H1 (cell line): ENCODE data around the gene DTD1. TPM values are rescaled to one million over a fixed set of nuclear protein-coding genes. Genes with fewer than 3 reads are reported as not detected.

ENCODE experiments used
- CTCF ChIA-PET: fragments of 300-600 bp; sonication (Branson Sonifier 250); formaldehyde crosslinking; loops from one replicate; lab custom pipeline; 2021; ENCODE audit not compliant: partially characterized antibody; lab: Charles Lee
- POLR2A ChIA-PET: fragments of 300-600 bp; sonication (Branson Sonifier 250); formaldehyde crosslinking; loops from one replicate; lab custom pipeline; 2021; ENCODE audit warnings: inconsistent platforms; ENCODE audit not compliant: partially characterized antibody; lab: Charles Lee
- DNase-seq, 2 experiments: peaks; one replicate each; pipeline versions ENCODE4 v3.0.0 to v3.0.0-alpha.2; 2010 to 2022; ENCODE audit warnings: low spot score in 2 of 2, low read depth in 1 of 2, mixed read lengths in 1 of 2
- FAIRE-seq: peaks from 2 replicates; lab custom pipeline; 2011; peaks lifted over from hg19 to GRCh38; lab: Jason Lieb, UNC
- H2AFZ ChIP-seq: 2 replicates; pipeline ENCODE4 v1.8.1; 2012; ENCODE audit warnings: low read length, inconsistent platforms
- H2AK5ac ChIP-seq: 2 replicates; pipeline ENCODE4 v1.6.1; 2013; ENCODE audit warnings: low read depth, low read length
- H2BK120ac ChIP-seq: replicated peaks from 2 replicates; pipeline ENCODE3; 2013; ENCODE audit warnings: low read depth, low read length, inconsistent platforms
- H2BK12ac ChIP-seq: 2 replicates; pipeline ENCODE4 v1.6.1; 2013; ENCODE audit warnings: low read depth, low read length
- H2BK15ac ChIP-seq: 2 replicates; pipeline ENCODE4 v1.6.1; 2013; ENCODE audit warnings: low read length
- H2BK20ac ChIP-seq: 2 replicates; pipeline ENCODE4 v1.6.1; 2013; ENCODE audit warnings: low read length
- H2BK5ac ChIP-seq: 2 replicates; pipeline ENCODE4 v1.6.1; 2013; ENCODE audit warnings: low read depth, low read length
- H3K14ac ChIP-seq: 2 replicates; pipeline ENCODE4 v1.6.1; 2013; ENCODE audit warnings: inconsistent platforms; ENCODE audit not compliant: insufficient read length
- H3K18ac ChIP-seq: 2 replicates; pipeline ENCODE4 v1.6.1; 2013; ENCODE audit warnings: low read length; ENCODE audit errors: extremely low read depth
- H3K23ac ChIP-seq: 2 replicates; pipeline ENCODE4 v1.6.1; 2013; ENCODE audit warnings: inconsistent platforms; ENCODE audit not compliant: insufficient read length
- H3K23me2 ChIP-seq: 2 replicates; pipeline ENCODE4 v1.6.1; 2013; ENCODE audit warnings: low read depth, low read length
- H3K27ac ChIP-seq: 2 replicates; pipeline ENCODE4 v1.6.1; 2011; ENCODE audit warnings: low read depth, low read length, inconsistent platforms
- H3K27me3 ChIP-seq, 4 experiments: replicated peaks in 1 of 4; 1 replicate in 1 of 4; 2 replicates in 3 of 4; pipeline versions ENCODE4 v1.6.1 to v1.8.1; 2011 to 2013; ENCODE audit warnings: low read length in 3 of 4, mild to moderate bottlenecking in 3 of 4, inconsistent platforms in 2 of 4, mixed read lengths in 2 of 4, moderate library complexity in 1 of 4; ENCODE audit not compliant: control insufficient read depth in 3 of 4, insufficient read depth in 3 of 4; ENCODE audit errors: extremely low read depth in 1 of 4
- H3K36me3 ChIP-seq, 4 experiments: 2 replicates each; pipeline versions ENCODE4 v1.6.1 to v1.8.1; 2011 to 2013; ENCODE audit warnings: mild to moderate bottlenecking in 4 of 4, low read length in 3 of 4, moderate library complexity in 2 of 4, control low read depth in 1 of 4, inconsistent platforms in 1 of 4; ENCODE audit not compliant: insufficient read depth in 4 of 4, control insufficient read depth in 2 of 4
- H3K4ac ChIP-seq: replicated peaks from 2 replicates; pipeline ENCODE3; 2013; ENCODE audit warnings: low read length, low read depth, mixed read lengths, inconsistent platforms; ENCODE audit not compliant: insufficient read length
- H3K4me1 ChIP-seq, 4 experiments: replicated peaks in 1 of 4; 1 replicate in 1 of 4; 2 replicates in 3 of 4; pipeline versions ENCODE4 v1.6.1 to v1.8.1; 2011 to 2013; ENCODE audit warnings: low read length in 3 of 4, inconsistent platforms in 2 of 4, mixed read lengths in 1 of 4; ENCODE audit not compliant: insufficient read depth in 4 of 4, control insufficient read depth in 3 of 4
- H3K4me2 ChIP-seq, 2 experiments: 2 replicates each; pipeline versions ENCODE4 v1.6.1 to v1.8.1; 2011 to 2013; ENCODE audit warnings: low read depth in 2 of 2, low read length in 2 of 2, control low read depth in 1 of 2, inconsistent platforms in 1 of 2, mild to moderate bottlenecking in 1 of 2; ENCODE audit not compliant: insufficient read depth in 1 of 2
- H3K4me3 ChIP-seq, 4 experiments: fragments of 200-600, 300-600 bp in 1 of 4; sonication (generic), shearing (Covaris generic), sonication (Bioruptor Twin) in 1 of 4; 2 replicates each; pipeline versions ENCODE4 v1.5.1 to v1.8.1; 2011 to 2016; ENCODE audit warnings: low read length in 4 of 4, low read depth in 3 of 4, control low read depth in 2 of 4, inconsistent platforms in 2 of 4, mild to moderate bottlenecking in 2 of 4, mixed read lengths in 1 of 4, moderate library complexity in 1 of 4; ENCODE audit not compliant: insufficient read depth in 2 of 4; ENCODE audit errors: extremely low read depth in 1 of 4
- H3K56ac ChIP-seq: replicated peaks from 2 replicates; pipeline ENCODE3; 2013; ENCODE audit warnings: low read depth, mild to moderate bottlenecking, mixed read lengths, low read length, inconsistent platforms; ENCODE audit not compliant: insufficient read length
- H3K79me1 ChIP-seq: 2 replicates; pipeline ENCODE4 v1.6.1; 2013; ENCODE audit warnings: low read depth, low read length, control low read depth
- H3K79me2 ChIP-seq, 2 experiments: 2 replicates each; pipeline versions ENCODE4 v1.6.1 to v1.8.1; 2012 to 2013; ENCODE audit warnings: low read length in 2 of 2, mild to moderate bottlenecking in 2 of 2, inconsistent platforms in 1 of 2; ENCODE audit not compliant: insufficient read depth in 2 of 2, control insufficient read depth in 1 of 2
- H3K9ac ChIP-seq, 4 experiments: replicated peaks in 1 of 4; 1 replicate in 1 of 4; 2 replicates in 3 of 4; pipeline versions ENCODE4 v1.6.1 to v1.8.1; 2011 to 2013; ENCODE audit warnings: low read depth in 3 of 4, low read length in 3 of 4, control low read depth in 2 of 4, mild to moderate bottlenecking in 2 of 4, moderate library complexity in 2 of 4, inconsistent platforms in 1 of 4; ENCODE audit errors: extremely low read depth in 1 of 4
- H3K9me3 ChIP-seq, 2 experiments: 2 replicates each; pipeline versions ENCODE4 v1.6.1 to v1.8.1; 2012 to 2013; ENCODE audit warnings: mild to moderate bottlenecking in 2 of 2, moderate library complexity in 2 of 2, control low read depth in 1 of 2, inconsistent platforms in 1 of 2, low read depth in 1 of 2, low read length in 1 of 2, mixed read lengths in 1 of 2; ENCODE audit not compliant: insufficient read depth in 2 of 2
- H4K20me1 ChIP-seq, 2 experiments: replicated peaks in 1 of 2; 2 replicates each; pipeline versions ENCODE3 to v1.8.1; 2011 to 2013; ENCODE audit warnings: inconsistent platforms in 2 of 2, low read length in 2 of 2, mild to moderate bottlenecking in 1 of 2; ENCODE audit not compliant: insufficient read depth in 2 of 2, control insufficient read depth in 1 of 2
- H4K5ac ChIP-seq: 2 replicates; pipeline ENCODE4 v1.6.1; 2013; ENCODE audit warnings: low read length, low read depth, mixed read lengths, inconsistent platforms; ENCODE audit not compliant: insufficient read length
- H4K8ac ChIP-seq: 2 replicates; pipeline ENCODE4 v1.8.0; 2013; ENCODE audit warnings: mild to moderate bottlenecking, moderate library complexity, low read length, inconsistent platforms; ENCODE audit not compliant: insufficient read depth; ENCODE audit errors: extremely low read depth
- H4K91ac ChIP-seq: replicated peaks from 2 replicates; pipeline ENCODE3; 2013; ENCODE audit warnings: low read length, mixed read lengths, inconsistent platforms; ENCODE audit not compliant: insufficient read length
- CEBPB ChIP-seq: IDR thresholded peaks from 2 replicates; pipeline ENCODE4 v1.6.1; 2012; ENCODE audit warnings: low read depth, low read length
- CHD2 ChIP-seq: IDR thresholded peaks from 2 replicates; pipeline ENCODE4 v1.6.1; 2012; ENCODE audit warnings: low read length, improper control_type of control experiment
- POU5F1 ChIP-seq: IDR thresholded peaks from 2 replicates; pipeline ENCODE4 v1.6.1; 2011; ENCODE audit warnings: low read depth, mild to moderate bottlenecking, low read length, moderate library complexity
- RNF2 ChIP-seq: fragments of 200-900, 300-1000 bp; sonication (generic); IDR thresholded peaks from 2 replicates; pipeline ENCODE4 v1.7.1; 2016; ENCODE audit warnings: borderline replicate concordance, low read depth, mild to moderate bottlenecking, antibody characterized with exemption, low read length; ENCODE audit not compliant: poor library complexity, severe bottlenecking; ENCODE audit errors: missing control alignments
- SIRT6 ChIP-seq: IDR thresholded peaks from one replicate; pipeline ENCODE4 v1.7.1; 2012; ENCODE audit warnings: low read length, inconsistent platforms
- SIX5 ChIP-seq: IDR thresholded peaks from 2 replicates; pipeline ENCODE4 v1.6.1; 2011; ENCODE audit warnings: mild to moderate bottlenecking, low read depth, low read length
- SP2 ChIP-seq: IDR thresholded peaks from 2 replicates; pipeline ENCODE4 v1.6.1; 2012; ENCODE audit warnings: mild to moderate bottlenecking, low read length, inconsistent platforms
- TCF12 ChIP-seq: IDR thresholded peaks from 2 replicates; pipeline ENCODE4 v1.6.1; 2011; ENCODE audit warnings: low read depth, mild to moderate bottlenecking, low read length
- WGBS, 2 experiments: shearing (Covaris generic) in 1 of 2; methylation state at CpG; one replicate each; pipeline versions ENCODE4 v1.1.6 to v1.1.7; 2013 to 2015; ENCODE audit warnings: low lambda C conversion rate in 2 of 2, mixed read lengths in 2 of 2, inconsistent platforms in 1 of 2, low coverage in 1 of 2, missing lambda C conversion rate in 1 of 2; ENCODE audit not compliant: insufficient replicate concordance in 2 of 2, insufficient coverage in 1 of 2, insufficient read length in 1 of 2; ENCODE audit errors: extremely low coverage in 1 of 2, missing lambda C conversion rate in 1 of 2; 5-methylcytosine and 5-hydroxymethylcytosine counted together
- polyA plus RNA-seq, 7 experiments: library from polyadenylated mRNA; depleted of rRNA in 3 of 7; stranded (reverse) in 5 of 7; unstranded in 2 of 7; fragments of >200 nt in 5 of 7; fragments of 200-250 nt in 2 of 7; gene quantifications; 1 replicate in 5 of 7; 2 replicates in 1 of 7; 4 replicates in 1 of 7; pipeline versions ENCODE4 v1.2.1 to v1.2.3, GENCODE V29; 2011 to 2013; ENCODE audit warnings: missing spikeins in 2 of 7, mixed read lengths in 2 of 7
- total RNA-seq: library from RNA; stranded (reverse); fragmentation: NEBNext Ultra II Directional; extraction: Animal tissue kit (Norgen Biotek cat#: 25700); gene quantifications from 2 replicates; pipeline ENCODE4 v1.2.1, GENCODE V29; 2021
- TF ChIP-seq, protein P1 (sequence below), 3 experiments: IDR thresholded peaks; 1 replicate in 2 of 3; 2 replicates in 1 of 3; pipeline versions ENCODE4 v1.5.1 to v1.6.1; 2011; ENCODE audit warnings: low read length in 3 of 3, mild to moderate bottlenecking in 3 of 3, inconsistent platforms in 2 of 3, low read depth in 1 of 3, moderate library complexity in 1 of 3; ENCODE audit not compliant: insufficient read depth in 1 of 3; ENCODE audit errors: control extremely low read depth in 1 of 3

Gene DTD1
- total and polyA plus RNA-seq, 2 of the 8 experiments (the other 6 are each of a cell fraction or from before 2014, with no cell fraction given) = 49.7 to 66.6 TPM

DNA sequence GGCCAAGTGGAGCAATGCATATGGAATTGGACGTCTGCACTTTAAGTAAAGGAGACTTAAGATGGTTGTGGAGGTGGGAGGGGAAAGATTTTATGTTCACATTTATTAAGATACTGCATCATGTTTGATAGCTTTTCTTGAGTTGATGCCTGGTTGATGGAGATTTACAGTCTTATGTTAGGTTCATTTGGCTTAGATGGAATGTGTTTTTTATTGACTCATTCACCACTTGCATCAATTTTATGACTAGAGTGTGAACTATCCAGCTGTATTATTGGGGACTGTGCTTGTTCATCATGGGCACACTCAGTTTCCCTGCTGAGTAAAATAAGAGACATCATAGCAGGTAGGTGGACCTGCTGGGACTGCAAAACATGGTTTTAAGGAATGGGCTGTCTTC lies 134.5 kb downstream of the DTD1 start:
- H3K27me3 ChIP-seq = no peaks in the 10 kb centered on the region
- ChIA-PET POLR2A (no interaction called here), CTCF (no interaction called here)
- no peak overlapping the region for H3K9ac ChIP-seq
- no peak overlapping the region for H2BK20ac ChIP-seq
- no peak overlapping the region for H4K8ac ChIP-seq
- FAIRE-seq = no peak
- H3K4ac ChIP-seq = no peak overlapping the region
- H4K91ac ChIP-seq = no peak overlapping the region
- no peak overlapping the region for H3K4me3 ChIP-seq
- DNase-seq = no peak
- H4K5ac ChIP-seq = no peak overlapping the region
- no peaks in the 10 kb centered on the region for H3K79me2 ChIP-seq
- no peak overlapping the region for H2AK5ac ChIP-seq
- H3K36me3 ChIP-seq = peaks cover 0 to 3% (median 0%) of the 10 kb centered on the region in 4 experiments; a peak in 1 of 8 replicates
- H3K27ac ChIP-seq = no peak overlapping the region
- peaks cover 0 to 3% (median 0%) of the 10 kb centered on the region in 4 experiments; a peak in 1 of 7 replicates for H3K4me1 ChIP-seq
- no peak overlapping the region for H2BK15ac ChIP-seq
- no peak overlapping the region for H3K23ac ChIP-seq
- H4K20me1 ChIP-seq = peaks cover 0 to under 1% of the 10 kb centered on the region in 2 experiments
- no peak for TF ChIP-seq TCF12
- TF ChIP-seq, protein P1, sequence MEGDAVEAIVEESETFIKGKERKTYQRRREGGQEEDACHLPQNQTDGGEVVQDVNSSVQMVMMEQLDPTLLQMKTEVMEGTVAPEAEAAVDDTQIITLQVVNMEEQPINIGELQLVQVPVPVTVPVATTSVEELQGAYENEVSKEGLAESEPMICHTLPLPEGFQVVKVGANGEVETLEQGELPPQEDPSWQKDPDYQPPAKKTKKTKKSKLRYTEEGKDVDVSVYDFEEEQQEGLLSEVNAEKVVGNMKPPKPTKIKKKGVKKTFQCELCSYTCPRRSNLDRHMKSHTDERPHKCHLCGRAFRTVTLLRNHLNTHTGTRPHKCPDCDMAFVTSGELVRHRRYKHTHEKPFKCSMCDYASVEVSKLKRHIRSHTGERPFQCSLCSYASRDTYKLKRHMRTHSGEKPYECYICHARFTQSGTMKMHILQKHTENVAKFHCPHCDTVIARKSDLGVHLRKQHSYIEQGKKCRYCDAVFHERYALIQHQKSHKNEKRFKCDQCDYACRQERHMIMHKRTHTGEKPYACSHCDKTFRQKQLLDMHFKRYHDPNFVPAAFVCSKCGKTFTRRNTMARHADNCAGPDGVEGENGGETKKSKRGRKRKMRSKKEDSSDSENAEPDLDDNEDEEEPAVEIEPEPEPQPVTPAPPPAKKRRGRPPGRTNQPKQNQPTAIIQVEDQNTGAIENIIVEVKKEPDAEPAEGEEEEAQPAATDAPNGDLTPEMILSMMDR (IDR thresholded peaks at IDR 0.05; ENCODE audit: control extremely low read depth in 1 of 3, insufficient read depth in 1 of 3, low read depth in 1 of 3, low read length in 3 of 3) = no peak
- no peak for TF ChIP-seq SP2
- no peak for TF ChIP-seq CHD2
- TF ChIP-seq SIRT6 = no peak
- no peak for TF ChIP-seq SIX5
- TF ChIP-seq CEBPB = no peak
- no peak for TF ChIP-seq POU5F1
- TF ChIP-seq RNF2 = no peak
- peaks cover 3% of the 10 kb centered on the region; the same call in 1 of the 2 replicates for H3K79me1 ChIP-seq
- no peaks in the 10 kb centered on the region for H3K23me2 ChIP-seq
- H3K9me3 ChIP-seq = no peaks in the 10 kb centered on the region
- H3K14ac ChIP-seq = no peak overlapping the region
- H2BK5ac ChIP-seq = no peak overlapping the region
- H3K56ac ChIP-seq = no peak overlapping the region
- WGBS, 2 experiments = 87% methylated on average over 1 of the region's 1 CpG; no CpG with 5 or more reads in 1 of the 2 experiments
- H2AFZ ChIP-seq = no peak overlapping the region
- H3K4me2 ChIP-seq = no peak overlapping the region
- H3K18ac ChIP-seq = no peak overlapping the region
- H2BK120ac ChIP-seq = no peak overlapping the region
- no peak overlapping the region for H2BK12ac ChIP-seq
